Hepatocyte (in vitro differentiated cells): ENCODE data around the gene FAXDC2. TPM values are rescaled to one million over a fixed set of nuclear protein-coding genes. Genes with fewer than 3 reads are reported as not detected.

ENCODE experiments used
- DNase-seq: peaks from one replicate; pipeline ENCODE4 v3.0.0-alpha.2; 2016; ENCODE audit warnings: low spot score
- H2AFZ ChIP-seq: fragments of 200-600 bp; sonication (generic); 2 replicates; pipeline ENCODE4 v1.6.0; 2016; ENCODE audit warnings: antibody characterized with exemption, mild to moderate bottlenecking
- H3K27ac ChIP-seq: fragments of 200-600 bp; sonication (generic); 2 replicates; pipeline ENCODE4 v1.5.1; 2016; ENCODE audit warnings: mild to moderate bottlenecking
- H3K27me3 ChIP-seq: fragments of 200-600 bp; sonication (generic); 2 replicates; pipeline ENCODE4 v1.6.1; 2016
- H3K36me3 ChIP-seq: fragments of 200-600 bp; sonication (generic); replicated peaks from 2 replicates; pipeline ENCODE4 v1.5.1; 2016; ENCODE audit warnings: low read depth; ENCODE audit not compliant: insufficient read depth
- H3K4me1 ChIP-seq: fragments of 200-600 bp; sonication (generic); 2 replicates; pipeline ENCODE4 v1.5.1; 2016; ENCODE audit warnings: mild to moderate bottlenecking, moderate library complexity; ENCODE audit not compliant: insufficient read depth
- H3K4me2 ChIP-seq: fragments of 200-600 bp; sonication (generic); 2 replicates; pipeline ENCODE4 v1.6.0; 2016
- H3K4me3 ChIP-seq: fragments of 200-600 bp; sonication (generic); 2 replicates; pipeline ENCODE4 v1.5.1; 2016; ENCODE audit warnings: mild to moderate bottlenecking
- H3K79me2 ChIP-seq: fragments of 200-600 bp; sonication (generic); 2 replicates; pipeline ENCODE4 v1.6.0; 2017; ENCODE audit warnings: mild to moderate bottlenecking
- H3K9me2 ChIP-seq: fragments of 200-600 bp; sonication (generic); replicated peaks from 2 replicates; pipeline ENCODE4 v1.6.0; 2017; ENCODE audit warnings: mild to moderate bottlenecking; ENCODE audit not compliant: insufficient read depth
- H3K9me3 ChIP-seq: fragments of 200-600 bp; sonication (generic); 2 replicates; pipeline ENCODE4 v1.5.1; 2016; ENCODE audit warnings: low read depth, mild to moderate bottlenecking
- H4K20me1 ChIP-seq: fragments of 200-600 bp; sonication (generic); 2 replicates; pipeline ENCODE4 v1.6.0; 2016; ENCODE audit warnings: mild to moderate bottlenecking; ENCODE audit not compliant: insufficient read depth, poor library complexity, severe bottlenecking
- EZH2 ChIP-seq: fragments of 200-600 bp; sonication (generic); IDR thresholded peaks from 2 replicates; pipeline ENCODE4 v1.6.1; 2016; ENCODE audit warnings: antibody characterized with exemption, mild to moderate bottlenecking, borderline replicate concordance
- EZH2phosphoT487 ChIP-seq: fragments of 200-600 bp; sonication (generic); IDR thresholded peaks from one replicate; pipeline ENCODE4 v1.6.1; 2018; ENCODE audit warnings: antibody characterized with exemption, mild to moderate bottlenecking, low read depth, moderate library complexity; ENCODE audit not compliant: unreplicated experiment, severe bottlenecking
- WGBS: methylation state at CpG from one replicate; pipeline ENCODE4 v1.1.6; 2016; ENCODE audit warnings: low lambda C conversion rate; ENCODE audit errors: missing lambda C conversion rate; 5-methylcytosine and 5-hydroxymethylcytosine counted together
- polyA plus RNA-seq: library from polyadenylated mRNA; unstranded; fragments of >200 nt; fragmentation: Nextera tagmentation; extraction: Ambion mirVana; gene quantifications from 2 replicates; pipeline ENCODE4 v1.2.1, GENCODE V29; 2016
- total RNA-seq: library from RNA; depleted of rRNA; stranded (reverse); fragments of >200 nt; gene quantifications from 2 replicates; pipeline ENCODE4 v1.2.3, GENCODE V29; 2014
- TF ChIP-seq, protein P1 (sequence below): fragments of 200-600 bp; sonication (generic); IDR thresholded peaks from 2 replicates; pipeline ENCODE4 v1.5.1; 2016; ENCODE audit warnings: antibody characterized with exemption, mild to moderate bottlenecking; ENCODE audit not compliant: poor library complexity

FAXDC2 gene
- total and polyA plus RNA-seq, 2 experiments from 2014 or later = 23.1 to 28.5 TPM

GRCh38 chr5:154881986-154882385, 31.6 kb upstream of the FAXDC2 start:
- DNase-seq = no peak
- H3K9me2 ChIP-seq = no peaks in the 10 kb centered on the region
- TF ChIP-seq, protein P1, sequence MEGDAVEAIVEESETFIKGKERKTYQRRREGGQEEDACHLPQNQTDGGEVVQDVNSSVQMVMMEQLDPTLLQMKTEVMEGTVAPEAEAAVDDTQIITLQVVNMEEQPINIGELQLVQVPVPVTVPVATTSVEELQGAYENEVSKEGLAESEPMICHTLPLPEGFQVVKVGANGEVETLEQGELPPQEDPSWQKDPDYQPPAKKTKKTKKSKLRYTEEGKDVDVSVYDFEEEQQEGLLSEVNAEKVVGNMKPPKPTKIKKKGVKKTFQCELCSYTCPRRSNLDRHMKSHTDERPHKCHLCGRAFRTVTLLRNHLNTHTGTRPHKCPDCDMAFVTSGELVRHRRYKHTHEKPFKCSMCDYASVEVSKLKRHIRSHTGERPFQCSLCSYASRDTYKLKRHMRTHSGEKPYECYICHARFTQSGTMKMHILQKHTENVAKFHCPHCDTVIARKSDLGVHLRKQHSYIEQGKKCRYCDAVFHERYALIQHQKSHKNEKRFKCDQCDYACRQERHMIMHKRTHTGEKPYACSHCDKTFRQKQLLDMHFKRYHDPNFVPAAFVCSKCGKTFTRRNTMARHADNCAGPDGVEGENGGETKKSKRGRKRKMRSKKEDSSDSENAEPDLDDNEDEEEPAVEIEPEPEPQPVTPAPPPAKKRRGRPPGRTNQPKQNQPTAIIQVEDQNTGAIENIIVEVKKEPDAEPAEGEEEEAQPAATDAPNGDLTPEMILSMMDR = no peak
- TF ChIP-seq EZH2phosphoT487 (no peak), EZH2 (no peak)
- H3K9me3 ChIP-seq = no peaks in the 10 kb centered on the region
- no peaks in the 10 kb centered on the region for H3K27me3 ChIP-seq
- H3K79me2 ChIP-seq = no peaks in the 10 kb centered on the region
- H4K20me1 ChIP-seq = no peaks in the 10 kb centered on the region
- no peak overlapping the region for H3K4me3 ChIP-seq
- H3K27ac ChIP-seq = no peak overlapping the region
- H3K4me2 ChIP-seq = no peak overlapping the region
- 71% methylated on average over 4 of the region's 4 CpGs for WGBS
- no peaks in the 10 kb centered on the region for H3K36me3 ChIP-seq
- H2AFZ ChIP-seq = no peak overlapping the region
- H3K4me1 ChIP-seq = no peaks in the 10 kb centered on the region

DNA sequence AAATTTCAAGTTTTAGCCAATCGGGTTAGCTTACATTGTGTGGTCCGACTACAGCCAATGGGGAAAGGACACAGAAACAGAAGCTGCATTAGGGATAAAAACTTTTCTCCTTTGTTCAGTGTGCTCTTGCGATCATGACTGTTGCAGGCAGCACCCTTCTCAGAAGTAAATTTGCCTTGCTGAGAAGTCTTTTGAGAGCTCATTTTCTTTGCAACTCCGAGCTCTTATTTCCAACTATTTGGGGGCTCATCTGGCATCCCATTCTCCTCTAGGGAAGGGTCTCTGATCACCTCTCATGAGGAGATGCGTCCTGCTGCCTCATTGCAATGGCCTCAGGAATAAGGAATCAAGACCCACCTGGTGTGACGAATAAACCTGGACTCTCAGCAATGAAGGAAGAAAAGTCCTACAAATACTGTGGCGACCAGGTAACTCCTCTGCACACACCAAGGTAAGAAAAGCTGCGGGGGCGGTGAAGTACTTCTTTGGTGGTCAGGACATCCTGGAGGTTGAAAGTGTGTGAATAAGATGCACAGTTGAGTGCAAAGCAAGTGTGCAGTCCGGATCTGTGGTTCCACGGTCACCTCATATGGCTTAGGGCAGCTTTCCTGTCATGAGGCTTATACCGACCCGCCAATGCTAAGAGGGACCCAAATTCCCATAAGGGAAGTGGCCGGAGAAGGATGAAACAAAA, 28.4 kb upstream of the FAXDC2 start:
- no peaks in the 10 kb centered on the region for H3K9me3 ChIP-seq
- H3K36me3 ChIP-seq = no peaks in the 10 kb centered on the region
- H3K27ac ChIP-seq = no peak overlapping the region
- H3K27me3 ChIP-seq = no peaks in the 10 kb centered on the region
- no peak overlapping the region for H2AFZ ChIP-seq
- no peak for TF ChIP-seq EZH2
- no peak for TF ChIP-seq EZH2phosphoT487
- TF ChIP-seq, protein P1 = no peak
- 94% methylated on average over 14 of the region's 14 CpGs for WGBS
- H3K4me1 ChIP-seq = no peaks in the 10 kb centered on the region
- no peaks in the 10 kb centered on the region for H4K20me1 ChIP-seq
- H3K9me2 ChIP-seq = no peaks in the 10 kb centered on the region
- H3K4me3 ChIP-seq = no peak overlapping the region
- no peak for DNase-seq
- no peaks in the 10 kb centered on the region for H3K79me2 ChIP-seq
- no peak overlapping the region for H3K4me2 ChIP-seq

GRCh38 chr5:154873791-154874331, 23.5 kb upstream of the FAXDC2 start:
- no peak overlapping the region for H3K4me2 ChIP-seq
- H4K20me1 ChIP-seq = no peaks in the 10 kb centered on the region
- no peak for DNase-seq
- TF ChIP-seq, protein P1 = no peak
- TF ChIP-seq EZH2 (no peak), EZH2phosphoT487 (no peak)
- no peaks in the 10 kb centered on the region for H3K9me3 ChIP-seq
- peaks cover 7% of the 10 kb centered on the region for H3K36me3 ChIP-seq
- peaks cover 7% of the 10 kb centered on the region for H3K79me2 ChIP-seq
- H3K27ac ChIP-seq = peak overlapping the region; percentile 49
- no peaks in the 10 kb centered on the region for H3K9me2 ChIP-seq
- no peaks in the 10 kb centered on the region for H3K27me3 ChIP-seq
- no peaks in the 10 kb centered on the region for H3K4me1 ChIP-seq
- H2AFZ ChIP-seq = no peak overlapping the region
- WGBS = 73% methylated on average over 5 of the region's 5 CpGs
- no peak overlapping the region for H3K4me3 ChIP-seq
